ENCODE results near the gene TCP11.

Gene TCP11

GRCh38 chr6:35090734-35091133, 50.4 kb downstream of the TCP11 start:
- no peak for DNase-seq

- DNase-seq, result no peak
These were observed 51.1 kb downstream of the TCP11 start for GRCh38 chr6:35089935-35090505.

- DNase-seq, result peak; percentile 7
These were observed 51.8 kb downstream of the TCP11 start for GRCh38 chr6:35089216-35089934.

GRCh38 chr6:35088281-35089215, 52.6 kb downstream of the TCP11 start:
- DNase-seq, result peak; percentile 17

GRCh38 chr6:35087361-35088280, 53.5 kb downstream of the TCP11 start:
- DNase-seq, result peak; percentile 5

GRCh38 chr6:35086636-35087360, 54.3 kb downstream of the TCP11 start:
- DNase-seq, result peak; percentile 10

- peak; percentile 2 for DNase-seq
These were observed 54.9 kb downstream of the TCP11 start for GRCh38 chr6:35086282-35086632.

- peak; percentile 9 for DNase-seq
These were observed 55.5 kb downstream of the TCP11 start for GRCh38 chr6:35085359-35086281.

GRCh38 chr6:35084511-35085203, 56.5 kb downstream of the TCP11 start:
- peak; percentile 9 for DNase-seq

- peak; percentile 12 for DNase-seq
These were observed 57.1 kb downstream of the TCP11 start for GRCh38 chr6:35084041-35084491.

- peak; percentile 15 for DNase-seq
These were observed 57.6 kb downstream of the TCP11 start for GRCh38 chr6:35083507-35083906.

- DNase-seq, result peak; percentile 23
These were observed 58.3 kb downstream of the TCP11 start for GRCh38 chr6:35082733-35083403.

GRCh38 chr6:35082046-35082732, 59.0 kb downstream of the TCP11 start:
- peak; percentile 27 for DNase-seq

- DNase-seq, result peak; percentile 24
These were observed 59.7 kb downstream of the TCP11 start for GRCh38 chr6:35081426-35081851.

GRCh38 chr6:35080821-35081425, 60.2 kb downstream of the TCP11 start:
- peak; percentile 11 for DNase-seq

- DNase-seq, result peak; percentile 15
These were observed 61.0 kb downstream of the TCP11 start for GRCh38 chr6:35080016-35080680.

GRCh38 chr6:35079311-35080000, 61.7 kb downstream of the TCP11 start:
- peak; percentile 22 for DNase-seq
